ENCODE measurements around the gene GALR2. TPM values are rescaled to one million over a fixed set of nuclear protein-coding genes. Genes with fewer than 3 reads are reported as not detected.
A peak's percentile ranks its signal among the peaks of the same experiment; 100 is the strongest.

Gene GALR2
- total RNA-seq, 2 donors from 2014 or later, result 0.80 TPM; not detected in 1

GRCh38 chr17:76125922-76126321, 51.3 kb downstream of the GALR2 start:
- DNase-seq (ENCODE audit: low spot score), result no peak
- TF ChIP-seq POLR2A (IDR thresholded peaks at IDR 0.05) (no peak), CTCF (IDR thresholded peaks at IDR 0.05) (no peak), POLR2AphosphoS5 (IDR thresholded peaks at IDR 0.05) (no peak)
- no peak overlapping the region for H3K27ac ChIP-seq
- H3K36me3 ChIP-seq, result no peaks in the 10 kb centered on the region
- no peak overlapping the region for H3K4me3 ChIP-seq
- H3K9me3 ChIP-seq, result no peaks in the 10 kb centered on the region
- no peaks in the 10 kb centered on the region for H3K27me3 ChIP-seq (replicated peaks; ENCODE audit: insufficient read depth)
- 100% methylated on average over 1 of the region's 1 CpG for WGBS
- intact Hi-C loops (cut with DNase I), result no loop called here
- H3K4me1 ChIP-seq (replicated peaks), result peaks cover 6% of the 10 kb centered on the region

Small RNA genes within 50 kb of the gene (microRNA-seq; reads per million reads assigned to microRNA genes)
- gene MIR6868, result 3.1 reads per million, percentile 36 among the genes with 10 or more reads in this experiment

Small RNA genes within 50 kb of the gene (small RNA-seq; reads per million reads assigned to genes)
- gene MIR6868, result 0.09 to 0.10 reads per million in 2 donors

Other genes starting within 250 kb of the GALR2 start
- gene UNC13D, start 230.4 kb upstream of the GALR2 start, total RNA-seq, result 10 to 100 TPM in 1 of 2 donors, 1 to 10 TPM in 1; 2.9 to 16.2 TPM
- gene WBP2, start 219.4 kb upstream of the GALR2 start, total RNA-seq, result 100 to 1,000 TPM in 1 of 2 donors, 10 to 100 TPM in 1; 88.9 to 125 TPM
- gene TRIM47, start 196.2 kb upstream of the GALR2 start, total RNA-seq, result 10 to 100 TPM; 21.3 to 62.9 TPM
- gene TRIM65, start 177.8 kb upstream of the GALR2 start, total RNA-seq, result 10 to 100 TPM; 27.5 to 28.1 TPM
- 10 to 100 TPM; 40.3 to 85.6 TPM for gene MRPL38, start 169.9 kb upstream of the GALR2 start, total RNA-seq
- 10 to 100 TPM; 18.9 to 31.3 TPM for gene FBF1, start 133.7 kb upstream of the GALR2 start, total RNA-seq
- 10 to 100 TPM; 75.5 to 79.0 TPM for gene ACOX1, start 95.6 kb upstream of the GALR2 start, total RNA-seq
- gene TEN1, start 95.5 kb upstream of the GALR2 start, total RNA-seq, result 10 to 100 TPM; 20.9 to 25.1 TPM
- gene CDK3, start 73.9 kb upstream of the GALR2 start, total RNA-seq, result 10 to 100 TPM; 16.9 to 17.2 TPM
- gene EVPL, start 47.5 kb upstream of the GALR2 start, total RNA-seq, result 10 to 100 TPM; 23.0 to 29.1 TPM
- 10 to 100 TPM; 33.5 to 51.2 TPM for gene SRP68, start 2.3 kb upstream of the GALR2 start, total RNA-seq
- not detected for gene ZACN, start 4.4 kb downstream of the GALR2 start, total RNA-seq
- gene EXOC7, start 29.0 kb downstream of the GALR2 start, total RNA-seq, result 100 to 1,000 TPM; 136 to 159 TPM
- gene FOXJ1, start 66.5 kb downstream of the GALR2 start, total RNA-seq, result 10 to 100 TPM in 1 of 2 donors, under 1 TPM in 1; 0.55 to 11.2 TPM
- 10 to 100 TPM in 1 of 2 donors, 1 to 10 TPM in 1; 1.6 to 47.5 TPM for gene RNF157, start 165.7 kb downstream of the GALR2 start, total RNA-seq
- gene UBALD2, start 190.6 kb downstream of the GALR2 start, total RNA-seq, result 10 to 100 TPM; 19.4 to 19.7 TPM
- 1 to 10 TPM; 3.1 to 9.8 TPM for gene QRICH2, start 233.5 kb downstream of the GALR2 start, total RNA-seq